ENCODE measurements around the gene TMEM232.
"Not testable (repeated sequence)": the region's sequence is repeated elsewhere in the genome, so short reads cannot be mapped to it uniquely, and the experiment has no call there.

TMEM232 gene

GRCh38 chr5:110616009-110616408 lies 110.5 kb downstream of the TMEM232 start:
- no peak for DNase-seq

DNA sequence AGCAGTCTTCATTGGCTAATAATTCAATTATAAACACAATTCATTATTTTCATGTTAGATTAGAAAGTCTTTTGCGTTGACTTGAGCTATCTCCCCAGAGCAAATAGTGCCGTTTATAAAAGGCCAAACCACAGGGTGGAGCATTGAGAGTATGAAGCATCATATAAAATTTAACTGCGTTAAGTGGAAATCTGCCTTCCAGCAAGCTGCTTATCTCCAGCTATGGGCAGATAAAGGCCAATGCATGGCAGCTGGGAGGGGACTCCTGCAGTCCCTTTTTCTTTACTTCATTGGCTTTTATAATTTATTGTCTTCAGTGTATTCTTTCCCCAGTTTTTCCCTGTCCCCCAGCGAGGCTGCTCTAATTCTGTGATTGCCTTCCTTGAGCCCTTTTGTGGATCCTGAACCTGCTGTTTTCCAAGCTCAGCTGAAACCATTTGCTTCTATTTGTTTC lies 113.7 kb downstream of the TMEM232 start:
- no peak for DNase-seq

DNA sequence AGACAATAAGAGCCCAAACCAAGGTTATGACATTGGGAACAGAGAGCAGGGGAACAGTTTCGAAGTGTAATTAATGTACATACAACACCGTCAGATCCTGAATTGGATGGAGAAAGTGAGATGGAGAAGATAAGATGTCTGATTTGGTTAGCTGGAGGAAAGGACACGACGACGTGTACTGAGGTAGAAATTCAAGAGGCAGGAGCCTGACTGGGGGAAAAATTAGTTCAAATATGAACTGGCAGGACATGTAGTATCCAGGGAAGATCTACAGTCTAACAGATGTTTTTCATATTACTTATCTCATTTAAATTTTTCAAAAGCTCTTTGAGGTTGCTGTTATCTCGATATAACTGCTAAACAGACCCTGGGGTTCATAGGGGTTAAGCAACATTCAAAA lies 114.7 kb downstream of the TMEM232 start:
- no peak for DNase-seq

- DNase-seq: no peak
Observed at GRCh38 chr5:110594866-110595265, 131.6 kb downstream of the TMEM232 start.

GRCh38 chr5:110590187-110590586 lies 136.3 kb downstream of the TMEM232 start:
- DNase-seq: peak; percentile 8

DNA sequence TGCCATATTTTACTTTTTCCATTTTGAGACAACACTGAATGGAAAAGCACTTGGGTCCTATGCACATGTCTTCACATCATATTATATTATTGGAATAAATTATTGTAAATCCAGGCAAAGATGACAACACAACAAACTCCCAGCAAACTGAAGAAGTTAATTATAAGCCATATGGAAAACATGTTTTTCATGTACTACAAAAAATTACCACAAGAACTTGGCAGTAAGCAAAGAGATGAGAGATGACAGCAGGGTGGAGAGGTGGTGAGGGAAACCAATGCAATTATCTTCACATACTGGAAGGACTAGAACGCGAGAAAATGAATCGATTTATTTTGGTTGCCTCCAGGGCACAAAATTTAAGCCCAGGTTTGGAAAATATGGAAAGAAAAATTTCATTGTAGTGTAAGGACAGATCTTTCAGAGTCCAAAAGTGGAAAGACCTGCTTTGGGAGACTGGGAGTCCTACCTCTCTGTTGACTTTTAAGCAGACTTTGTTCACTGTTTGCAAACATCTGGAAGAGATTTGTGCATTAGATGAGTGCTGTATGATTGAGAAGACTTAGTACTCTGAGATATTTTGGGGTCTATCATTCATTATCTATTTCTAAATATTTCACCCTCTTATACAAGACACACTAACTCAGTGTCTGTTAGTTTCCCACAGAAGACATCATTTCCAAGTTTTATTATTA lies 138.0 kb downstream of the TMEM232 start:
- no peak for DNase-seq

GRCh38 chr5:110580625-110581024 lies 145.8 kb downstream of the TMEM232 start:
- no peak for DNase-seq

DNA sequence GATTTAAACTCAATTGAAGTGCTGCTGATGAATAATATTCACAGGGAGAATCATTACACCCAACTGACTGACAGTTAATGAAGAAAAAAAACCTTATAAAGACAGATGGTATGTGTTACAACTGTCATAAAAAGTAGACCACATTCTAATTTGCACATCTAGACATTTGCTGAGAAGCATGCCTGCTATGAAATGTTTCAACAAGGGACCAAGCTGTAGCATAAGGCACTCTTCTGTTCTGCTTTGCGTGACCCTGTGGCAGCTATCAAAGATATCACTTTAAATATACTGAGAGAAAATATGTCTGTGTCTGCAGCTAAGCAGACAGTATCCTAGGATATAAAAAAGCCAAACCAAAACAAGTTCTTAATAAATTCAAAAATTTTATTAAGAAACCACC lies 153.7 kb downstream of the TMEM232 start:
- no peak for DNase-seq

GRCh38 chr5:110562191-110562590 lies 164.3 kb downstream of the TMEM232 start:
- no peak for DNase-seq

DNA sequence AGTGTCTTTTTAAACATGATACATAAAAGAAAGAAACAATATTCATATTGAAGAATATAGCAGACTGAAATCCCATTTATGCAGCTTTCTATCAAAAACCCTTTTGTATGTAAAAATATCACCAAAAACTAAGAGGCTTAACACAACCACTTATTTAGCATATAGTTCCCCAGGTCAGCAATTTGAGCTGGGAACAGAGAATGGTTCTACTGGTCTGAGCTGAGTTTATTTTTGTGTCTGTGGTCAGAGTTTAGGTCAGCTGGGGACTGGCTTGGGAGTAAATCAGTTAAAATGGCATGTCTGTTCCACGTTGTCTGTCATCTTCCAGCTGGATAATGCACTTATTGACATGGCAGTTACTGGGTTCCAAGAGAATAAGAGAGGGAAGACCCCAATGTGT lies 165.0 kb downstream of the TMEM232 start:
- DNase-seq: no peak

GRCh38 chr5:110549301-110549700 lies 177.2 kb downstream of the TMEM232 start:
- no peak for DNase-seq

- no peak for DNase-seq
Observed at GRCh38 chr5:110548171-110548570, 178.3 kb downstream of the TMEM232 start.

GRCh38 chr5:110547495-110547894 lies 179.0 kb downstream of the TMEM232 start:
- no peak for DNase-seq

GRCh38 chr5:110545716-110546115 lies 180.8 kb downstream of the TMEM232 start:
- DNase-seq: no peak

GRCh38 chr5:110544603-110545002 lies 181.9 kb downstream of the TMEM232 start:
- DNase-seq: no peak

GRCh38 chr5:110542949-110543348 lies 183.5 kb downstream of the TMEM232 start:
- DNase-seq: no peak

DNA sequence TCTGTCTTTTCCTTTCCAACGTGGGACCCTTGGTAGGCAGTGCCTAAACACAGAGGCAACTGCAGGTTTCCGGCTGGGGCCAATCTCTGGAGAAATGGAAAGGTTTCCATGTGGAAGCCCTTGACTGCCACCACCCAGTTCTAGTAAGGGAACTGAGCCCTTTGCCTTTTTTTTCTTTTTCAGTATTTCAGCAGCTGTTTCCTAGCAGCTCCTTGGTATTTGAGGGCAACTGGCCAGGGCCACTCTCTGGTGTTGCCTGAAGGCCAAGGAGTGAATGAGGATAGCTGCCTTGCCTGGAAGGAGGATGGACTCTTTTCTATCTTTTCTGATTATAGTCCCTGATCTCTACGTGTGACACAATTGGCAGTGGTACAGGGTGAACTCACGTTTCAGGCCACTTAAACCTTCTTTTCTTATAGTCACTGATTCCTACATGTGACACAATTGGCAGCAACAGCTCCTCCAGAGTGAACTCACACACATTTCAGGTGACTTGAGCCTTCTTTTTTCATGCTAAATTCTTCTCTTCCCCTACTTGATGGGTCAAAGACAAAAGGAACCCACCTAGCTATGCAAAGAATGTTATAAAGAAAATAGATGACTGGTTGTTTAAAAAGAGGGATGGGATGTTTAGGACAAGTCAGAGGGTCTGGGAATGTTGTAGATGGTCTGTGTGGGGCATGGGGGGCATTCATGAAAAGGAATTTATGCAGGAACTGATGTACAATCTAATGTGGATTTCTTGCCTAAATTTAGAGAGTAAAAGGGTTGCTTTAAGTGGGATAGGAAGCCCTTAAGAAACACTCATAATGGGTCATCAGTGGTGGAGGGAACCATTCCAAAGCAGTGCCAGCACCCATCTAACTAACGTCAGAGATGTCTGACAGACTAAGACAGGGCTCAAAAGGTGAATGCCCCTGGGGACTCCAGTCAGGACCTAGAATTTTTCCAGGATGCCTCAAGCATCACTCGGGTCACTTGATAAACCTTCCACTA lies 190.1 kb downstream of the TMEM232 start:
- no peak for DNase-seq

DNA sequence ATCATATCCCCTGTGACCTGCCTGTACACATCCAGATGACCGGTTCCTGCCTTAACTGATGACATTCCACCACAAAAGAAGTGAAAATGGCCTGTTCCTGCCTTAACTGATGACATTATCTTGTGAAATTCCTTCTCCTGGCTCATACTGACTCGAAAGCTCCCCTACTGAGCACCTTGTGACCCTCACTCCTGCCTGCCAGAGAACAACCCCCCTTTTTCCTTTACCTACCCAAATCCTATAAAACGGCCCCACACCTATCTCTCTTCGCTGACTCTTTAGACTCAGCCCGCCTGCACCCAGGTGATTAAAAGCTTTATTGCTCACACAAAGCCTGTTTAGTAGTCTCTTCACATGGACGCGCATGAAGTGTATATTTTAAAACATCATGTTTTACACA lies 191.3 kb downstream of the TMEM232 start:
- DNase-seq: not testable (repeated sequence)

DNA sequence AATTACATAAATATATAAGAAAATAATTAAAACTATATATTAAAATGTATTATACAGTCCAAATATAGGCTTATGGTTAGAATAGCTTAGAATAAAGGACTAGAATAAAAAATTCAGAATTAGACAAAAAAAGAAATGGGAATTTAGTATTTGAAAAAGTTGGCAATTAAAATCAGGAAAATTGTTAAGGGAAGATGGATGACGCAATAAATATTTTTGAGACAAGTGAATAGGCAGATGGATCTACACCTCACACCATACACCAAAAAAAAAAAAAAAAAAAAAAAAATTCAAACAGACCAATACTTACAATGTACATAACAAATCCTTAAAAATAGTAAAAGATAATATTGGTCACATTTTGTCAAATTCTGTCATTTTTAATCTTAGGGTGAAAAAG lies 200.7 kb downstream of the TMEM232 start:
- DNase-seq: no peak

DNA sequence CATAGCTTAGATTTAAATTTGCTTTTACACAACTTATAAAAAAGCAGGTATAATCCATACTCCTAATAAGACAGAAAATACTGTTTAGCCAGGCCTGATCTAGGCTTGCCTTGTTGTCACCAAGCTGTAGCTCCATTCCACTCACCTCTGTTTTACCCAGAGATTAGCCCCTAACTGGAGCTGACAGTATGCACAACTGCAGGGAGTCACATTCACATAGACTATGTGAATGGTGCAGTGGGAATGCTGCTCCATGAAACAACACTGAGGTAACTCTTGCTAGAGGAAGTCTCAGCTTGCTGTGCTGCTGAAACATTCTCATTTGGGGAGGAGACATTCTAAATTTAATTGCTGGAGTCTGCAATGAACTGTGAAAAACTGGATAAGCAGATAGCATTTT lies 209.1 kb downstream of the TMEM232 start:
- no peak for DNase-seq

DNA sequence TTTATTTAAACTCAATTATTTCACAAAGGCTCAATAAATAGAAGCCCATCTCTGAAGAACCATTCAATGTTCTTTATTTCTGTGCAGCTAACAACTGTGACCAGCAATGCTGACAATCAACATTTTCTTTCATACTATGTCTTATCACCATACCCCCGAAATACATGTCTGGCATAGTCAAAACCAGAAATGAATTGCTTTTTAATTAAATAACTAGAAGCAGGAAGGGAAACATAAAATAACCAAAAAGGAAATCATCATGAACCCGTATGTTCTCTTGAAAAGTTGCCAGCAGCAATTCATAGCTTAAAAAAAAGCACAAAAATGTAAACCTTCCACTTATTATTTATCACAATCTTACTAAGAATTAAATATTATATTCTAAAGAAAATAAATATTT lies 212.4 kb downstream of the TMEM232 start:
- DNase-seq: no peak

- DNase-seq: no peak
Observed at GRCh38 chr5:110512266-110512665, 214.2 kb downstream of the TMEM232 start.

- no peak for DNase-seq
Observed at GRCh38 chr5:110510146-110510545, 216.3 kb downstream of the TMEM232 start.

GRCh38 chr5:110507972-110508371 lies 218.5 kb downstream of the TMEM232 start:
- no peak for DNase-seq
